Endothelial cell (in vitro differentiated cells): ENCODE data around the gene ALDOB. TPM values are rescaled to one million over a fixed set of nuclear protein-coding genes. Genes with fewer than 3 reads are reported as not detected.

ENCODE experiments used
- DNase-seq: peaks from one replicate; pipeline ENCODE4 v3.0.0; 2021; ENCODE audit warnings: low spot score
- H3K27ac Mint-ChIP-seq: one replicate; pipeline ENCODE4 v1.8.0; 2021; ENCODE audit warnings: mixed read lengths, inconsistent platforms; ENCODE audit not compliant: unreplicated experiment
- H3K27me3 Mint-ChIP-seq: one replicate; pipeline ENCODE4 v1.8.0; 2021; ENCODE audit warnings: mild to moderate bottlenecking, moderate library complexity, mixed read lengths, inconsistent platforms; ENCODE audit not compliant: unreplicated experiment
- H3K36me3 Mint-ChIP-seq: one replicate; pipeline ENCODE4 v1.8.0; 2021; ENCODE audit warnings: mild to moderate bottlenecking, low read depth, mixed read lengths, inconsistent platforms; ENCODE audit not compliant: unreplicated experiment
- H3K4me1 Mint-ChIP-seq: one replicate; pipeline ENCODE4 v1.8.0; 2021; ENCODE audit warnings: mild to moderate bottlenecking, mixed read lengths, inconsistent platforms; ENCODE audit not compliant: unreplicated experiment
- H3K4me3 Mint-ChIP-seq: one replicate; pipeline ENCODE4 v1.8.0; 2021; ENCODE audit warnings: mild to moderate bottlenecking, mixed read lengths, inconsistent platforms; ENCODE audit not compliant: unreplicated experiment
- H3K9me3 Mint-ChIP-seq: one replicate; pipeline ENCODE4 v1.8.0; 2021; ENCODE audit warnings: mixed read lengths, inconsistent platforms; ENCODE audit not compliant: unreplicated experiment
- total RNA-seq: library from RNA; stranded (reverse); fragmentation: NEBNext Ultra II Directional; extraction: Animal tissue kit (Norgen Biotek cat#: 25700); gene quantifications from one replicate; pipeline ENCODE4 v1.2.1, GENCODE V29; 2021; ENCODE audit not compliant: unreplicated experiment
- TF ChIP-seq, protein P1 (sequence below): fragments of 200-600 bp; sonication (generic); IDR thresholded peaks from one replicate; pipeline ENCODE4 v1.5.0; 2021; ENCODE audit warnings: antibody characterized with exemption; ENCODE audit not compliant: unreplicated experiment

The ALDOB gene
- total RNA-seq, 1 donor from 2014 or later: 0.31 TPM

GRCh38 chr9:101381118-101381517, 54.5 kb downstream of the ALDOB start:
- TF ChIP-seq, protein P1, sequence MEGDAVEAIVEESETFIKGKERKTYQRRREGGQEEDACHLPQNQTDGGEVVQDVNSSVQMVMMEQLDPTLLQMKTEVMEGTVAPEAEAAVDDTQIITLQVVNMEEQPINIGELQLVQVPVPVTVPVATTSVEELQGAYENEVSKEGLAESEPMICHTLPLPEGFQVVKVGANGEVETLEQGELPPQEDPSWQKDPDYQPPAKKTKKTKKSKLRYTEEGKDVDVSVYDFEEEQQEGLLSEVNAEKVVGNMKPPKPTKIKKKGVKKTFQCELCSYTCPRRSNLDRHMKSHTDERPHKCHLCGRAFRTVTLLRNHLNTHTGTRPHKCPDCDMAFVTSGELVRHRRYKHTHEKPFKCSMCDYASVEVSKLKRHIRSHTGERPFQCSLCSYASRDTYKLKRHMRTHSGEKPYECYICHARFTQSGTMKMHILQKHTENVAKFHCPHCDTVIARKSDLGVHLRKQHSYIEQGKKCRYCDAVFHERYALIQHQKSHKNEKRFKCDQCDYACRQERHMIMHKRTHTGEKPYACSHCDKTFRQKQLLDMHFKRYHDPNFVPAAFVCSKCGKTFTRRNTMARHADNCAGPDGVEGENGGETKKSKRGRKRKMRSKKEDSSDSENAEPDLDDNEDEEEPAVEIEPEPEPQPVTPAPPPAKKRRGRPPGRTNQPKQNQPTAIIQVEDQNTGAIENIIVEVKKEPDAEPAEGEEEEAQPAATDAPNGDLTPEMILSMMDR: no peak

GRCh38 chr9:101380295-101380694, 55.3 kb downstream of the ALDOB start:
- H3K27ac Mint-ChIP-seq: no peak overlapping the region
- no peaks in the 10 kb centered on the region for H3K4me1 Mint-ChIP-seq
- H3K4me3 Mint-ChIP-seq: no peak overlapping the region
- no peak for DNase-seq
- H3K9me3 Mint-ChIP-seq: peaks cover 8% of the 10 kb centered on the region
- H3K36me3 Mint-ChIP-seq: peaks cover 7% of the 10 kb centered on the region
- TF ChIP-seq, protein P1: no peak
- no peaks in the 10 kb centered on the region for H3K27me3 Mint-ChIP-seq

More at GRCh38 chr9:101381118-101381517, 54.5 kb downstream of the ALDOB start:
- H3K9me3 Mint-ChIP-seq: peaks cover 8% of the 10 kb centered on the region
- DNase-seq: no peak
- no peak overlapping the region for H3K4me3 Mint-ChIP-seq
- H3K4me1 Mint-ChIP-seq: no peaks in the 10 kb centered on the region
- H3K27me3 Mint-ChIP-seq: no peaks in the 10 kb centered on the region
- no peak overlapping the region for H3K27ac Mint-ChIP-seq
- peaks cover 10% of the 10 kb centered on the region for H3K36me3 Mint-ChIP-seq

DNA sequence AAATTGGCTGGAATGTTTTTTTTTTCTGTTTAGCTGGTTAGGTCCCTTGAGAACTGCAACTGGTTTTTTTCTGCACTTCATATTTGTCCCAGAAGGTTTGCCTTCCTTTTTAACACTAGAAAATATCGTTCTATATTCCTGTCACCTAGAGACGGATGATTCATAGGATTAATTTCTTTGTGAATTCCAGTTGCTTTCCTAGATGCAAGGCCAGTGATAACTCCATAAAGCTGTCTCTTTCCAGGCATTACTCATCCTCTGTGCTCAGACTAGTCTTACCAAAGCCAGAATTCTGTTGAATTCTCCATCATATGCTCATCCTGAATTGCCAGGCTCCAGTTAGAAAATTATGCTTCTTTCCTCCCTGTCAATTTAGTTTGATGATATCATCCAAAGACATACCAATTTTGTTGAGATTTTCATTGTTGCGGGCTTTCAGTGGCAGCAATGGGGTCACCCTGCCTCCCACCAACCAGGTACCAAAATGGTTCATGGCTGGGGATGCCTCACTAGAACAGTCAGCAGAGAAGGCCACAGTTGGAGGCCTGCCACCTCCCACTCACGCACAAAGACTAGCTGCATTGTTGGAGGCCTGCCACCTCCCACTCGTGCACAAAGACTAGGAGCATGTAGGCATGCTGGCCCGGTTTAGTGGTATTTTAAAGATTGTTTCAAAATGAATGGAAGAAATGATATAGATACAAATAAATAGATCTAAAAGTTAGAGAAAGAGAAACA, 59.3 kb downstream of the ALDOB start:
- no peaks in the 10 kb centered on the region for H3K9me3 Mint-ChIP-seq
- DNase-seq: no peak
- H3K4me1 Mint-ChIP-seq: no peaks in the 10 kb centered on the region
- no peak overlapping the region for H3K27ac Mint-ChIP-seq
- H3K27me3 Mint-ChIP-seq: no peaks in the 10 kb centered on the region
- no peaks in the 10 kb centered on the region for H3K36me3 Mint-ChIP-seq
- no peak overlapping the region for H3K4me3 Mint-ChIP-seq
- TF ChIP-seq, protein P1: no peak

DNA sequence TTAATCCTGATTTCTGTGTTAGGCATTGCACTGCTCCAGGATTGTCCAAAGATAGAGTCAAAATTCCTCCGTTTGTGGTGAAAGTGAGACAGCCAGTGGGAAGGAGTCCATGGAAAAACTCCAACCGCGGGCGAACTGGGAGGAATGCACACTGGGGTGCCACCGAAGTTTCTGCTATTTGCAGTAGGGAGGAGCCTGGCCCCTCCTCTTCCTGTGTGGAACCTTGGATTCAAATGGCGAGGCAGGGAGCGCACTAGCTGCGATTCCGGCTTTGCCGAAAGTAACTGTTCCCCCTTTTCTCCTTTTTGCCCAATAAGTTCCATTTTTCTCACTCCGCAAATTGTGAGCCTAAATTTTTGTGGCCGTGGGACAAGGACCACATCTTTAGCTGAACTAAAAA, 60.0 kb downstream of the ALDOB start:
- no peaks in the 10 kb centered on the region for H3K4me1 Mint-ChIP-seq
- no peaks in the 10 kb centered on the region for H3K27me3 Mint-ChIP-seq
- H3K9me3 Mint-ChIP-seq: no peaks in the 10 kb centered on the region
- TF ChIP-seq, protein P1: no peak
- no peak overlapping the region for H3K27ac Mint-ChIP-seq
- no peak overlapping the region for H3K4me3 Mint-ChIP-seq
- H3K36me3 Mint-ChIP-seq: no peaks in the 10 kb centered on the region
- no peak for DNase-seq

DNA sequence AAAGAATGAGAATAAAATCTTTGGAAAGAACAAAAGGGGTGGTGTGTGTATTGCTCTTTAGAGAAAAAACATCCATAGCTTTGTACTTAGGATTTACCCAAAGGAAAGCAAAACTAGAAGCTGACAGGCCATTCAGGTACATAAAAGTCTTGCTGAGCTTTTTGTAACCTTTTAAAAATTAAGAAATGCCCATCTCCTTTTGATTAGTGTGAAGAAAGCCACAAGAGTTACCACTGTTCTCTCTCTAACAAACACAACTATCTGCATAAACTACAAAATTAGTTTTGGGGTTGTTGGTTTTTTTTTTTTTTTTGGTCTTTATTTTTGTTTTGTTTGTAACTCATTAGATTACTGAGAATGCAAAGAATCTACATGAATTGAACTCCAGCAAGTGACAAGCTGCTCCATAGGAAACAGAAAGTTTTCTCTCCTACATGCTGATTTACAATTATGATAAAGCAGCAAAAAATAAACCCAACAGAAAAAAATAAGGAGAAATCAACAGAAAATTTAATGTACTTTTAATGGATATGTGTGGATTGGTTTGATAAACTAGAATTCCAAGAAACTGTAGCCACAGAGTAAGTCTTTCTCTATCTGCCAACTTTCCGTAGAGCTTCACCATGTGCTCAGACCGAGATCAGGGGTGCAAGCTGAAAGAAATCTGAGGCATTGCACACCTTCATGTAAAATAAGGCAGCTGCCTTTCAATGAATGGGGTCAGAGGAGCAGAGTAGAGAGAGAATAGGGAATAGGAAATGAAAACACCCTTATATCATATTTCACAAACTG, 63.1 kb downstream of the ALDOB start:
- H3K27me3 Mint-ChIP-seq: no peaks in the 10 kb centered on the region
- no peaks in the 10 kb centered on the region for H3K36me3 Mint-ChIP-seq
- no peaks in the 10 kb centered on the region for H3K4me1 Mint-ChIP-seq
- TF ChIP-seq, protein P1: no peak
- no peaks in the 10 kb centered on the region for H3K9me3 Mint-ChIP-seq
- H3K27ac Mint-ChIP-seq: no peak overlapping the region
- no peak for DNase-seq
- no peak overlapping the region for H3K4me3 Mint-ChIP-seq
